ENCODE results near the gene EP400. TPM values are rescaled to one million over a fixed set of nuclear protein-coding genes. Genes with fewer than 3 reads are reported as not detected.

The EP400 gene
- total RNA-seq, 1 donor, result 14.7 TPM

DNA sequence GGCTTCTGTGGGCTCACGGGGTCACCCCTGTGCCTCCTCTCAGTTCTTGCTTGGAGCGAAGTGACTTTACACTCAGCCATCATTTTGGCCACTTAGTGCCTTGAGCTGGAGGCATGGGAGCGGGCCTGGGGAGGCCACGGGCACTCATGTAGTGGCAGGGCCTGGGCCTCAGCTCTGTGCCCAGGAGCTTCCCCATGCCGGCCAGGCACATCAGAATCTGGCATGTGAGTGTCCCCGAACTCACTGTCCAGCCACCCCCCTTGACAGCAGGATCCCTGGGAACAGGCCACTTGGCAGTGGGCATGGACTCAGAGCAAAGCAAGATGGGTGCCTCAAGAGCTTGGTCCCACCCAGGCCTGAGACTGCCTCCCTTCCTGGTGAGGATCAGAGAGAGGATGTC is 164.9 kb downstream of the EP400 start:
- no peak for TF ChIP-seq CTCF (IDR thresholded peaks at IDR 0.05; ENCODE audit: insufficient read depth, low read length)
- no peak overlapping the region for H3K4me3 ChIP-seq (ENCODE audit: low read depth, low read length)

GRCh38 chr12:132115500-132115899 is 165.8 kb downstream of the EP400 start:
- no peak for TF ChIP-seq CTCF (IDR thresholded peaks at IDR 0.05; ENCODE audit: insufficient read depth, low read length)
- no peak overlapping the region for H3K4me3 ChIP-seq (ENCODE audit: low read depth, low read length)
- DNase-seq (ENCODE audit: low read depth), result no peak

More for the DNA sequence above, 164.9 kb downstream of the EP400 start:
- no peak for DNase-seq (ENCODE audit: low read depth)

GRCh38 chr12:132116709-132117557 is 167.2 kb downstream of the EP400 start:
- no peak for TF ChIP-seq CTCF (IDR thresholded peaks at IDR 0.05; ENCODE audit: insufficient read depth, low read length)
- DNase-seq (ENCODE audit: low read depth), result no peak
- no peak overlapping the region for H3K4me3 ChIP-seq (ENCODE audit: low read depth, low read length)

GRCh38 chr12:132117558-132117875 is 167.8 kb downstream of the EP400 start:
- no peak for TF ChIP-seq CTCF (IDR thresholded peaks at IDR 0.05; ENCODE audit: insufficient read depth, low read length)
- H3K4me3 ChIP-seq (ENCODE audit: low read depth, low read length), result no peak overlapping the region
- no peak for DNase-seq (ENCODE audit: low read depth)

DNA sequence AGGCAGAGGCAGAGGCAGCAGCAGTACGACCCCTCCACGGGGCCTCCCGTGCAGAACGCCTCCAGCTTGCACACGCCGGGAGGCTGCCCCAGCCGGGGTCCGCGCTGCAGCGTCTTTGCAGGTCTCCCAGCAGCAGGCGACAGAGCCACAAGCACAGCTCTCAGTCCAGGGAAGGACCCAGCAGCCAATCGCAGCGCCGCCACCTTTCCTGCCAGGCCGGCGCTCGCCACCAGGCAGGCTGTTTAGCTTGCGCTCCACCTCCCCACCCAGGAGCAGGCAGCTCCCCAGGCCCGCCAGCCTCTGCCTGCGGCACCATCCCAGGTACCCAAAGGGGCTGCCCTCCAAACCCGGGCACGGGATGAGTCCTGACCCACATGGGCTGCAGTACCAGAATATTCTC is 169.1 kb downstream of the EP400 start:
- H3K4me3 ChIP-seq (ENCODE audit: low read depth, low read length), result no peak overlapping the region
- TF ChIP-seq CTCF (IDR thresholded peaks at IDR 0.05; ENCODE audit: insufficient read depth, low read length), result no peak
- no peak for DNase-seq (ENCODE audit: low read depth)

DNA sequence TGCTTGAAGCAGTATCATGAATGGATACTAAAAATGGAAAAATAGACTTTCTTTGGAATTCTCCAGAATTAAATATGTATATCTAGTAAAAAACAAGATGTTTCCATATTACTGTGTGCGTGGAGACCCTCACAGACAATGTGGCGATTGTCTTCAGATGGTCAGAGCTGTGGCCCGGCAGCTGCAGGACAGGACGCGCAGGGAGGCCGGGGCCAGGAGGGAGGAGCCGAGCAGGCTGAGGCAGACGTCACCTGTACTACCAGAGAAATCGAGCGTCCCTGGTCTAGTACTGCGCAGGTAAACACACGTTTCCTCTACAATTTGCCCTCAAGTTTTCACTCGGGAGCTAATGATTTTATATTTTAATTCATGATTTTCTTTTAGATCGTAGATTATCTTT is 171.5 kb downstream of the EP400 start:
- H3K4me3 ChIP-seq (ENCODE audit: low read depth, low read length), result no peak overlapping the region
- TF ChIP-seq CTCF (IDR thresholded peaks at IDR 0.05; ENCODE audit: insufficient read depth, low read length), result no peak
- DNase-seq (ENCODE audit: low read depth), result no peak
